Esophagus squamous epithelium (tissue), 5 donors: ENCODE results near the gene DAAM1. TPM values are rescaled to one million over a fixed set of nuclear protein-coding genes. Genes with fewer than 3 reads are reported as not detected.

Experiments used
- DNase-seq: peaks from one replicate; lab custom pipeline; 2025; lab: John Stamatoyannopoulos, UW
- H3K27ac ChIP-seq, 4 donors: fragments of 200-600 bp; sonication (generic); one replicate each; pipeline ENCODE4 v1.5.1; 2016 to 2019; ENCODE audit warnings: mild to moderate bottlenecking in 1 of 4
- H3K27me3 ChIP-seq, 4 donors: fragments of 200-600 bp; sonication (generic); 1 replicate in 3 of 4; 2 replicates in 1 of 4; pipeline versions ENCODE4 v1.5.1 to v1.6.0; 2017 to 2021; ENCODE audit warnings: antibody characterized with exemption in 1 of 4
- H3K36me3 ChIP-seq, 3 donors: fragments of 200-600 bp; sonication (generic); one replicate each; pipeline ENCODE4 v1.5.1; 2016 to 2019
- H3K4me1 ChIP-seq, 3 donors: fragments of 200-600 bp; sonication (generic); one replicate each; pipeline ENCODE4 v1.5.1; 2017 to 2019
- H3K4me3 ChIP-seq, 4 donors: fragments of 200-600 bp; sonication (generic); 1 replicate in 3 of 4; 2 replicates in 1 of 4; pipeline ENCODE4 v1.5.1; 2016 to 2019; ENCODE audit warnings: mild to moderate bottlenecking in 2 of 4, moderate library complexity in 1 of 4
- H3K9me3 ChIP-seq, 3 donors: fragments of 200-600 bp; sonication (generic); one replicate each; pipeline ENCODE4 v1.5.1; 2016 to 2019
- CTCF ChIP-seq, 6 experiments: fragments of 450-650 bp in 4 of 6; fragments of 200-600 bp in 2 of 6; sonication (generic) in 2 of 6; IDR thresholded peaks; one replicate each; pipeline ENCODE4 v1.5.1; 2016 to 2019; ENCODE audit warnings: antibody characterized with exemption in 6 of 6, mild to moderate bottlenecking in 4 of 6, moderate library complexity in 4 of 6
- POLR2A ChIP-seq, 4 donors: fragments of 450-650 bp; IDR thresholded peaks; one replicate each; pipeline ENCODE4 v1.6.1; 2017; ENCODE audit warnings: antibody characterized with exemption in 4 of 4, mild to moderate bottlenecking in 4 of 4, moderate library complexity in 3 of 4
- WGBS, 2 donors: methylation state at CpG; one replicate each; pipeline ENCODE4 v1.1.5; 2018; 5-methylcytosine and 5-hydroxymethylcytosine counted together
- intact Hi-C: fragments of 100-400 bp; cut with DNase I; formaldehyde crosslinking; loops from one replicate; pipeline ENCODE4 v1.15.0; 2022
- total RNA-seq, 4 donors: library from RNA; depleted of rRNA; stranded (reverse); fragments of >200 nt; gene quantifications; one replicate each; pipeline ENCODE4 v1.1.0, GENCODE V29; 2016
- donor health status: DM: yes; HTN: yes; CAD: no.

The DAAM1 gene
- total RNA-seq, 4 donors from 2014 or later: 47.2 to 91.7 (median 64.0) TPM

GRCh38 chr14:59318908-59319307, 130.4 kb downstream of the DAAM1 start:
- H3K4me1 ChIP-seq: peaks cover 6 to 58% (median 26%) of the 10 kb centered on the region in 3 donors
- intact Hi-C loops: no loop called here
- peak overlapping the region in 3 of 4 donors; percentile 47 to 78 (median 60) for H3K27ac ChIP-seq
- H3K4me3 ChIP-seq: no peak overlapping the region
- no peaks in the 10 kb centered on the region for H3K27me3 ChIP-seq
- TF ChIP-seq POLR2A (IDR thresholded peaks at IDR 0.05) (no peak), CTCF (IDR thresholded peaks at IDR 0.05) (no peak)
- H3K9me3 ChIP-seq: no peaks in the 10 kb centered on the region
- peaks cover 0 to 10% (median 0%) of the 10 kb centered on the region in 3 donors for H3K36me3 ChIP-seq
- no peak for DNase-seq
- WGBS, 2 donors: 52 to 60% methylated on average over 4 of the region's 4 CpGs

GRCh38 chr14:59320361-59320760, 131.9 kb downstream of the DAAM1 start:
- TF ChIP-seq CTCF (IDR thresholded peaks at IDR 0.05): no peak
- no peak for TF ChIP-seq POLR2A (IDR thresholded peaks at IDR 0.05)
- H3K9me3 ChIP-seq: no peaks in the 10 kb centered on the region
- H3K27me3 ChIP-seq: no peaks in the 10 kb centered on the region
- peaks cover 0 to 22% (median 0%) of the 10 kb centered on the region in 3 donors for H3K36me3 ChIP-seq
- intact Hi-C loops: no loop called here
- H3K27ac ChIP-seq: peak overlapping the region; percentile 14 to 78 (median 60)
- no peak for DNase-seq
- H3K4me1 ChIP-seq: peaks cover 6 to 58% (median 26%) of the 10 kb centered on the region in 3 donors
- H3K4me3 ChIP-seq: no peak overlapping the region

GRCh38 chr14:59320763-59321625, 132.5 kb downstream of the DAAM1 start:
- no peaks in the 10 kb centered on the region for H3K9me3 ChIP-seq
- peak overlapping the region in 1 of 4 donors; percentile 7 for H3K4me3 ChIP-seq
- TF ChIP-seq CTCF (IDR thresholded peaks at IDR 0.05) (no peak), POLR2A (IDR thresholded peaks at IDR 0.05) (no peak)
- intact Hi-C loops: no loop called here
- no peaks in the 10 kb centered on the region for H3K27me3 ChIP-seq
- no peak for DNase-seq
- H3K27ac ChIP-seq: peak overlapping the region; percentile 14 to 78 (median 60)
- H3K36me3 ChIP-seq: peaks cover 0 to 27% (median 0%) of the 10 kb centered on the region in 3 donors
- 23 to 36% methylated on average over 3 of the region's 3 CpGs for WGBS, 2 donors
- peaks cover 6 to 58% (median 25%) of the 10 kb centered on the region in 3 donors for H3K4me1 ChIP-seq

GRCh38 chr14:59321626-59321949, 133.1 kb downstream of the DAAM1 start:
- Histone ChIP-seq H3K4me3 (no peak overlapping the region), H3K27ac (peak overlapping the region in 3 of 4 donors; percentile 59 to 78 (median 60)), H3K4me1 (peaks cover 6 to 58% (median 26%) of the 10 kb centered on the region in 3 donors), H3K36me3 (peaks cover 0 to 33% (median 0%) of the 10 kb centered on the region in 3 donors), H3K27me3 (no peaks in the 10 kb centered on the region), H3K9me3 (no peaks in the 10 kb centered on the region)
- TF ChIP-seq CTCF (IDR thresholded peaks at IDR 0.05): no peak
- no peak for TF ChIP-seq POLR2A (IDR thresholded peaks at IDR 0.05)
- no peak for DNase-seq
- WGBS, 2 donors: 49 to 56% methylated on average over 3 of the region's 3 CpGs
- intact Hi-C loops: no loop called here

DNA sequence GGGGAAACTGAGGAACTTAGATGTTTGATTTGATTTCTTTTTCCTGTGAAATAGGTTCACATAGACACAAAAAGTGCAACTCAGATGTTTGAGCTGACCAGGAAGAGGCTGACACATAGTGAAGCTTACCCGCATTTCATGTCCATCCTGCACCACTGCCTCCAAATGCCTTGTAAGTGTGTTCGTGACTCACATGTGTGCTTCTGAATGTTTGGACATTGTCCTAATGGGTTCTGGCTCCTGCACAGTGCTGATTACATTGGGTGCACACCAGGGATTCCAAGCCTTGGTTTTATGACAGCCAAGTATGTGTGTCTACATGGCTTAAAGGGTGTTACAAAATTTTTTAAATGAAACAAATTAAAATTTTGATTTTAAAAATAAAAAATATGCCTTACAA, 137.4 kb downstream of the DAAM1 start:
- DNase-seq: no peak
- WGBS, 2 donors: 65 to 94% methylated on average over 2 of the region's 2 CpGs
- intact Hi-C loops: no loop called here
- Histone ChIP-seq H3K4me3 (no peak overlapping the region), H3K4me1 (peaks cover 6 to 16% (median 14%) of the 10 kb centered on the region in 3 donors), H3K27ac (no peak overlapping the region), H3K9me3 (no peaks in the 10 kb centered on the region), H3K27me3 (no peaks in the 10 kb centered on the region), H3K36me3 (peaks cover 0 to 70% (median 0%) of the 10 kb centered on the region in 3 donors)
- TF ChIP-seq CTCF (IDR thresholded peaks at IDR 0.05) (no peak), POLR2A (IDR thresholded peaks at IDR 0.05) (no peak)
